Peyer's patch (tissue), 4 donors: Measurements from ENCODE around the gene GPR132.

Experiments used
- CTCF ChIP-seq, 6 experiments: fragments of 450-650 bp in 4 of 6; fragments of 200-600 bp in 2 of 6; sonication (generic) in 1 of 6; IDR thresholded peaks; one replicate each; pipeline ENCODE4 v1.5.1; 2017 to 2019; ENCODE audit warnings: antibody characterized with exemption in 6 of 6, mild to moderate bottlenecking in 3 of 6, moderate library complexity in 1 of 6
- POLR2A ChIP-seq, 2 donors: fragments of 450-650 bp; IDR thresholded peaks; one replicate each; pipeline ENCODE4 v1.5.1; 2017; ENCODE audit warnings: antibody characterized with exemption in 2 of 2, mild to moderate bottlenecking in 2 of 2, moderate library complexity in 2 of 2

GRCh38 chr14:105099778-105100177 lies 34.5 kb upstream of the GPR132 start:
- TF ChIP-seq CTCF (IDR thresholded peaks at IDR 0.05) (no peak), POLR2A (IDR thresholded peaks at IDR 0.05) (no peak)
